HepG2 (cell line): ENCODE measurements around the gene CC2D1B. TPM values are rescaled to one million over a fixed set of nuclear protein-coding genes. Genes with fewer than 3 reads are reported as not detected.

Source experiments
- ATAD3A ChIP-seq: sonication (generic); formaldehyde crosslinking; IDR thresholded peaks from 2 replicates; pipeline ENCODE4 v1.4.0; 2020; ENCODE audit warnings: missing genetic modification reagents
- ATF7-NPFF ChIP-seq: sonication (generic); formaldehyde crosslinking; IDR thresholded peaks from 2 replicates; pipeline ENCODE4 v1.8.1; 2023; ENCODE audit warnings: mild to moderate bottlenecking, low read depth, missing genetic modification reagents, moderate library complexity
- HNRNPK ChIP-seq: fragments of 200-400 bp; formaldehyde crosslinking; IDR thresholded peaks from 2 replicates; pipeline ENCODE4 v1.6.1; 2018; ENCODE audit warnings: low read length, low read depth, moderate library complexity, mild to moderate bottlenecking; ENCODE audit not compliant: poor library complexity, severe bottlenecking
- IRF2 ChIP-seq: IDR thresholded peaks from 2 replicates; pipeline ENCODE4 v1.6.1; 2018; ENCODE audit warnings: missing genetic modification reagents, missing compliant biosample characterization
- JUNB ChIP-seq: sonication (generic); formaldehyde crosslinking; IDR thresholded peaks from 2 replicates; pipeline ENCODE4 v1.8.0; 2022; ENCODE audit warnings: missing genetic modification reagents, mild to moderate bottlenecking, borderline replicate concordance
- MAFF ChIP-seq: IDR thresholded peaks from 2 replicates; pipeline ENCODE4 v1.6.1; 2011; ENCODE audit warnings: low read depth, low read length, improper control_type of control experiment
- MTA1 ChIP-seq: sonication (generic); formaldehyde crosslinking; IDR thresholded peaks from 2 replicates; pipeline ENCODE4 v1.4.0; 2020; ENCODE audit warnings: missing genetic modification reagents, mild to moderate bottlenecking, borderline replicate concordance
- PHF21A ChIP-seq: sonication (generic); formaldehyde crosslinking; IDR thresholded peaks from 2 replicates; pipeline ENCODE4 v1.5.0; 2020; ENCODE audit warnings: mild to moderate bottlenecking, missing genetic modification reagents
- SAFB2 ChIP-seq: sonication (generic); formaldehyde crosslinking; IDR thresholded peaks from 2 replicates; pipeline ENCODE4 v1.5.1; 2020; ENCODE audit warnings: missing genetic modification reagents, low read depth, mild to moderate bottlenecking, borderline replicate concordance
- SMAD3 ChIP-seq: sonication (generic); formaldehyde crosslinking; IDR thresholded peaks from 2 replicates; pipeline ENCODE4 v1.4.0; 2020; ENCODE audit warnings: missing genetic modification reagents
- SP2 ChIP-seq: sonication (generic); formaldehyde crosslinking; IDR thresholded peaks from 2 replicates; pipeline ENCODE4 v1.5.1; 2020; ENCODE audit warnings: mild to moderate bottlenecking, missing genetic modification reagents
- TAF1 ChIP-seq: sonication (generic); formaldehyde crosslinking; IDR thresholded peaks from 2 replicates; pipeline ENCODE4 v1.4.0; 2020; ENCODE audit warnings: missing genetic modification reagents
- XRCC5 ChIP-seq: fragments of 200-400 bp; formaldehyde crosslinking; optimal IDR thresholded peaks from 2 replicates; pipeline ENCODE3; 2017; ENCODE audit warnings: mild to moderate bottlenecking, low read length
- ZNF292 ChIP-seq: sonication (generic); formaldehyde crosslinking; IDR thresholded peaks from 2 replicates; pipeline ENCODE4 v1.8.1; 2022; ENCODE audit warnings: mild to moderate bottlenecking, low read depth, missing genetic modification reagents, borderline replicate concordance
- ZNF777 ChIP-seq: sonication (generic); formaldehyde crosslinking; IDR thresholded peaks from 2 replicates; pipeline ENCODE4 v1.4.0; 2020; ENCODE audit warnings: missing genetic modification reagents
- ZNF781 ChIP-seq: sonication (generic); formaldehyde crosslinking; IDR thresholded peaks from 2 replicates; pipeline ENCODE4 v1.5.1; 2020; ENCODE audit warnings: borderline replicate concordance, mild to moderate bottlenecking, missing genetic modification reagents; ENCODE audit errors: not compliant biosample characterization
- polyA plus RNA-seq, 8 experiments: library from polyadenylated mRNA; depleted of rRNA in 3 of 8; stranded (reverse) in 7 of 8; unstranded in 1 of 8; fragments of >200 nt; fragmentation: Illumina TruSeq in 4 of 8; extraction: Trizol in 4 of 8; gene quantifications; 2 replicates each; pipeline versions ENCODE4 v1.2.1 to v1.2.3, GENCODE V29; 2011 to 2016; ENCODE audit warnings: low read depth in 4 of 8, missing spikeins in 1 of 8, mixed read lengths in 1 of 8; ENCODE audit not compliant: insufficient read depth in 1 of 8
- total RNA-seq, 5 experiments: library from RNA; depleted of rRNA; stranded (reverse); fragments of >200 nt; fragmentation: Illumina TruSeq; extraction: Trizol; gene quantifications; 2 replicates each; pipeline ENCODE4 v1.2.3, GENCODE V29; 2016; ENCODE audit warnings: low read depth in 1 of 5
- TF ChIP-seq, protein P1 (sequence below): sonication (generic); formaldehyde crosslinking; IDR thresholded peaks from 2 replicates; pipeline ENCODE4 v1.4.0; 2020; ENCODE audit warnings: missing genetic modification reagents
- TF ChIP-seq, protein P2 (sequence below): sonication (generic); formaldehyde crosslinking; IDR thresholded peaks from 2 replicates; pipeline ENCODE4 v1.4.0; 2020; ENCODE audit warnings: missing genetic modification reagents
- TF ChIP-seq, protein P3 (sequence below): sonication (generic); formaldehyde crosslinking; IDR thresholded peaks from 2 replicates; pipeline ENCODE4 v1.5.0; 2020; ENCODE audit warnings: mild to moderate bottlenecking, missing genetic modification reagents, moderate library complexity
- TF ChIP-seq, protein P4 (sequence below): sonication (generic); formaldehyde crosslinking; IDR thresholded peaks from 2 replicates; pipeline ENCODE4 v1.5.0; 2020; ENCODE audit warnings: mild to moderate bottlenecking, missing genetic modification reagents

The CC2D1B gene
- total and polyA plus RNA-seq, 2 of the 13 experiments (the other 11 are each of a cell fraction or from before 2014, with no cell fraction given) = 7.2 to 19.2 TPM

DNA sequence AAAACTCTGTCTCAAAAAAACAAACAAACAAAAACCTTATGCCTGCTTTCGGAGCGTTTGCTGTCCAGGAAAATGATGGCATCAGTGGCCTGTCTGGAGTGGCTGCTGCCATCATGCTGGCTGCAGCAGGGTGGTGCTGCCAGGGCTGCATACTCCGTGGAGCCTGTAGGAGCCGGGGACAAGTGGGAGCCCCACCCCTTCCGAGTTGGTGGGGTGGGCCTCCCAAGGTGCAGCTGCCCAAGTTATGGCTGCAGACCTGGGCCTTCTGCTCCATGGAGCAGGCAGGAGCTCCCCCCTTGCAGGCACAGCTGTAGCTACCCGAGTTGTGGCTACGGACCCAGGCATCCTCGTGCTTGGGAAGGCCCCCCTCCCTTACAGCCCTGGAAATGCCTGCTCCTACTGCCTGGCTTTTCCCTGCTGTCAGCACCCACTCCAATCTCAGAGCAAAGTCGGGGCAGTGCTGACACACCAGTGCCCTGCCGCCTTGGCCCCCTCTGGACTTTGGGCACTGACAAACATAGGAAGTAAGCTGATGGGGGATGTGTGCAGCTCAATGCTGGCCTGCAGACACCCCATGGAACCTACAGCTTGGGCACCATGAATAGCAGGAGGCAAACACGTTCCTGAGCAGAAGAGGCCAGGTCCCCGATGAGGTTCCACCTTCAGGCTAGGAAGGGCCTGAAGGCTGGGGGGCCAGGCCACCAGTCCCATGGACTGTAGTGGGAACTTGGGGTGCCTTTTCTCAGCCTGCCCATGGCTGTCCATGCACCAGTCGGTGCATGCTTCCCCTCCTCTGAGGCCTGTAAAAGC is 60.4 kb downstream of the CC2D1B start (continued):
- TF ChIP-seq ATAD3A (CRISPR knock-in tag) (no peak), IRF2 (CRISPR knock-in tag) (0 out of 2 replicates have a peak, but pooled peaks have one; percentile 51), XRCC5 (no peak), ZNF777 (CRISPR knock-in tag) (no peak), TAF1 (CRISPR knock-in tag) (peak; percentile 37; the same call in 1 of the 2 replicates), MTA1 (CRISPR knock-in tag) (peak; percentile 85; the same call in 1 of the 2 replicates), ZNF292 (peak; percentile 97), ZNF781 (no peak), SMAD3 (no peak), ATF7-NPFF (CRISPR knock-in tag) (no peak), SP2 (CRISPR knock-in tag) (no peak), HNRNPK (no peak), JUNB (CRISPR knock-in tag) (no peak), PHF21A (CRISPR knock-in tag) (peak; percentile 65; the same call in 1 of the 2 replicates), MAFF (peak; percentile 63), SAFB2 (CRISPR knock-in tag) (no peak; the same call in 1 of the 2 replicates)
- TF ChIP-seq, protein P1, sequence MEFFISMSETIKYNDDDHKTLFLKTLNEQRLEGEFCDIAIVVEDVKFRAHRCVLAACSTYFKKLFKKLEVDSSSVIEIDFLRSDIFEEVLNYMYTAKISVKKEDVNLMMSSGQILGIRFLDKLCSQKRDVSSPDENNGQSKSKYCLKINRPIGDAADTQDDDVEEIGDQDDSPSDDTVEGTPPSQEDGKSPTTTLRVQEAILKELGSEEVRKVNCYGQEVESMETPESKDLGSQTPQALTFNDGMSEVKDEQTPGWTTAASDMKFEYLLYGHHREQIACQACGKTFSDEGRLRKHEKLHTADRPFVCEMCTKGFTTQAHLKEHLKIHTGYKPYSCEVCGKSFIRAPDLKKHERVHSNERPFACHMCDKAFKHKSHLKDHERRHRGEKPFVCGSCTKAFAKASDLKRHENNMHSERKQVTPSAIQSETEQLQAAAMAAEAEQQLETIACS (CRISPR knock-in tag) = no peak
- TF ChIP-seq, protein P2, sequence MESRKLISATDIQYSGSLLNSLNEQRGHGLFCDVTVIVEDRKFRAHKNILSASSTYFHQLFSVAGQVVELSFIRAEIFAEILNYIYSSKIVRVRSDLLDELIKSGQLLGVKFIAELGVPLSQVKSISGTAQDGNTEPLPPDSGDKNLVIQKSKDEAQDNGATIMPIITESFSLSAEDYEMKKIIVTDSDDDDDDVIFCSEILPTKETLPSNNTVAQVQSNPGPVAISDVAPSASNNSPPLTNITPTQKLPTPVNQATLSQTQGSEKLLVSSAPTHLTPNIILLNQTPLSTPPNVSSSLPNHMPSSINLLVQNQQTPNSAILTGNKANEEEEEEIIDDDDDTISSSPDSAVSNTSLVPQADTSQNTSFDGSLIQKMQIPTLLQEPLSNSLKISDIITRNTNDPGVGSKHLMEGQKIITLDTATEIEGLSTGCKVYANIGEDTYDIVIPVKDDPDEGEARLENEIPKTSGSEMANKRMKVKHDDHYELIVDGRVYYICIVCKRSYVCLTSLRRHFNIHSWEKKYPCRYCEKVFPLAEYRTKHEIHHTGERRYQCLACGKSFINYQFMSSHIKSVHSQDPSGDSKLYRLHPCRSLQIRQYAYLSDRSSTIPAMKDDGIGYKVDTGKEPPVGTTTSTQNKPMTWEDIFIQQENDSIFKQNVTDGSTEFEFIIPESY (CRISPR knock-in tag) = no peak; the same call in 1 of the 2 replicates
- TF ChIP-seq, protein P3, sequence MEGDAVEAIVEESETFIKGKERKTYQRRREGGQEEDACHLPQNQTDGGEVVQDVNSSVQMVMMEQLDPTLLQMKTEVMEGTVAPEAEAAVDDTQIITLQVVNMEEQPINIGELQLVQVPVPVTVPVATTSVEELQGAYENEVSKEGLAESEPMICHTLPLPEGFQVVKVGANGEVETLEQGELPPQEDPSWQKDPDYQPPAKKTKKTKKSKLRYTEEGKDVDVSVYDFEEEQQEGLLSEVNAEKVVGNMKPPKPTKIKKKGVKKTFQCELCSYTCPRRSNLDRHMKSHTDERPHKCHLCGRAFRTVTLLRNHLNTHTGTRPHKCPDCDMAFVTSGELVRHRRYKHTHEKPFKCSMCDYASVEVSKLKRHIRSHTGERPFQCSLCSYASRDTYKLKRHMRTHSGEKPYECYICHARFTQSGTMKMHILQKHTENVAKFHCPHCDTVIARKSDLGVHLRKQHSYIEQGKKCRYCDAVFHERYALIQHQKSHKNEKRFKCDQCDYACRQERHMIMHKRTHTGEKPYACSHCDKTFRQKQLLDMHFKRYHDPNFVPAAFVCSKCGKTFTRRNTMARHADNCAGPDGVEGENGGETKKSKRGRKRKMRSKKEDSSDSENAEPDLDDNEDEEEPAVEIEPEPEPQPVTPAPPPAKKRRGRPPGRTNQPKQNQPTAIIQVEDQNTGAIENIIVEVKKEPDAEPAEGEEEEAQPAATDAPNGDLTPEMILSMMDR (CRISPR knock-in tag) = peak; percentile 9; the same call in 1 of the 2 replicates
- TF ChIP-seq, protein P4, sequence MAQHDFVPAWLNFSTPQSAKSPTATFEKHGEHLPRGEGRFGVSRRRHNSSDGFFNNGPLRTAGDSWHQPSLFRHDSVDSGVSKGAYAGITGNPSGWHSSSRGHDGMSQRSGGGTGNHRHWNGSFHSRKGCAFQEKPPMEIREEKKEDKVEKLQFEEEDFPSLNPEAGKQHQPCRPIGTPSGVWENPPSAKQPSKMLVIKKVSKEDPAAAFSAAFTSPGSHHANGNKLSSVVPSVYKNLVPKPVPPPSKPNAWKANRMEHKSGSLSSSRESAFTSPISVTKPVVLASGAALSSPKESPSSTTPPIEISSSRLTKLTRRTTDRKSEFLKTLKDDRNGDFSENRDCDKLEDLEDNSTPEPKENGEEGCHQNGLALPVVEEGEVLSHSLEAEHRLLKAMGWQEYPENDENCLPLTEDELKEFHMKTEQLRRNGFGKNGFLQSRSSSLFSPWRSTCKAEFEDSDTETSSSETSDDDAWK (CRISPR knock-in tag) = no peak
